Measurements from ENCODE around the gene GNAS. TPM values are rescaled to one million over a fixed set of nuclear protein-coding genes. Genes with fewer than 3 reads are reported as not detected.
A peak's percentile ranks its signal among the peaks of the same experiment; 100 is the strongest.

GNAS gene
- polyA plus RNA-seq, 4 donors: 1,952 to 2,271 (median 2,027) TPM

DNA sequence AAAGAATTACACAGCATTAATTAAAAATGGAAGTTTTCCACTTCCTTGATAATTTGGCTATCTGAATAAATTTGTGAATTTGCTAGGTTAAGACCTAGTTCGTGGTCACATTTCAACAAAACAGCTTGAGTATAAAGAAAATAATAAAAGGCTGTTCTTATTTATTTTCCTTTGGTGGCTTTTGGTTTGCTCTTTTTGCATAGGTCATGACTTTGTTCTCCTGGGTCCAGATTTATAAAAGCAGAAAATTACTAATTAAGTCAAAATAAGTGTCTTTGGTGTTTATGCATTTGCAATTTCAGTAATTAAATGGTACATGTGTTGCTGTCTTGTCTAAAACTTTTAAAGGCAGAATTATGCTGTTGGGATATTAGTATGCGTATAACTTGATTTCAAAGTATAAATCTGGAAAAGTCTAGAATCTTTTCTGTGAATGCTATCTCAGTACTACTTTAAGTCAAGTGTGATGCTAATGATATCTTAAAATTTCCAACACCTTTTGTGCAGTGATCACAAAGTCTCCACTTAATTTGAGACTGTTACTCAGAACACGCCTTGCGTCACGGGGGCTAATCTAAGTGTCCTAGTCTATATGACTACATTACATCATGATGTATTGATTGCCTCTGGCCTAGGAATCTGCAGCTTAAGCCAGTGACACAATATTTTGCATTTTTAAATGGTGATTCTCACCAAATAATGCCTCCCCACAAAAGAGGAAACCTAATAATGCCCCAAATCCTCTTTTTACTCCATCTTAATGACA lies 41.0 kb downstream of the GNAS start:
- no peak for DNase-seq (ENCODE audit: low read depth in 4 of 4, low spot score in 3 of 4)

DNA sequence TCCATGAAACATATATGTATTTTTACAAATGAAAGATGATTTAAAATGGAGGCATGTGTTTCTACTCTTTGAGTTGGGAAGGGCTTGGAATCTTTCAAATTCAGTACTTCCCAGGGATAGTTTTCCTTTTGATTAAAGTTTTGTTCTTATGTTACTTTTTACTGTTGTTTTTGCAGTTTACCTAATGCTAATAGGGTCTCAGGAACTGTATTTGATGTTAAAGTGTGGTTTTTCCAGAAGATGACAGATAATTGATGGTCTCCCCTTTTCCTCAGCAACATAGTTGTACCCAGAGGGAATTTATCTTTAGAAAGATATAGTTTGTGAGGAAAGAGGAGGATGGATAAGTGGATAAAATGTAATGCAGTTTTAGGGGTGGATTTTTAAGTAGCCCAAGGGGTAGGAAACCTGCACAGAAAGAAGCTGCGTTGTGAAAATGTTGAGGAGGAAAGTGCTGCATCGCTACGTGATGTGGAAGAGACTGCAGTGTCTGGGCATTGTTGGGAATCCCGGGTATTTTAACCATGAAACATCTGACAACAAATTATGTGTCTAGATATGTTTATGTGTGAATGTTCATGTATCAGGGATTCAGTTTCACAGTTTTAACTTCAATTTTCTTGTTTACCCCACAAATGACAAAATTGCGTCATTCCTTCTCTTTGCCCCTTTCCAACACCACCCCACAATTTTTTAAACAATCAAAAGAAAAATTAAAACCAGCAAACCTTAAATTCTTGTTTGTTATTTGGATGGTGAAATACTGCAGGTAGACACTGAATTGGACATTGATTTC lies 42.3 kb downstream of the GNAS start:
- DNase-seq (ENCODE audit: low read depth in 4 of 4, low spot score in 3 of 4): no peak

DNA sequence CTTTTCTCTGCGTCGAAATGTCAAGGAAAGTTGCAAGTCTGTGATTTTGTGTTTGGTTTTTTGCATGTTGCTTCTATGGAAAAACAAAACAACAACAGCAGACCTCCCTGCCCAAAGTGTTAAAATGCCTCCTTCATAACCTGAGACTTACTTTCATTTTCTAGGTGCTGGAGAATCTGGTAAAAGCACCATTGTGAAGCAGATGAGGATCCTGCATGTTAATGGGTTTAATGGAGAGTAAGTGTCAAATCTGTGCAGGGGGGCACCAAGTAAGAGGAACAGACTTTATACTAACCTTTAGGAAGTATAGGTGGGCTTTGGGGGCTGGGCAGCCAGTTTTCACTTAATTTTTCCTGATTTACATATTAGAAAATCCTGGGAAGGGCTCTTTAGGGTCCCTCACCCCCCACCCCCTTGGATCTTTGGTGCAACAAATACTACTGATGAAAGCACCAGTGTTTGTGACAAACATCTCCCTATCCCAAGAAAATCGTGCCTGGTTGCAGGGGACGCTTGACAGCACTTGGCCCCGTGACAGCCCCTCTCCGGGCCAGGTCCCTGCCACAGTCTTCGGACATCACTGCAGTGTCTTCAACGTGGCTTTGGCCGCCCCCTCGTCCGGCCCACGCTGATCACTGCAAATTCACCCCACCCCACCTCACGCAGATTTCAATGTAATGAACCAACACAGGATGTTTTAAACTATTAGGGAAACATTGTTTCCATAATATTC lies 43.1 kb downstream of the GNAS start:
- no peak for DNase-seq (ENCODE audit: low read depth in 4 of 4, low spot score in 3 of 4)

DNA sequence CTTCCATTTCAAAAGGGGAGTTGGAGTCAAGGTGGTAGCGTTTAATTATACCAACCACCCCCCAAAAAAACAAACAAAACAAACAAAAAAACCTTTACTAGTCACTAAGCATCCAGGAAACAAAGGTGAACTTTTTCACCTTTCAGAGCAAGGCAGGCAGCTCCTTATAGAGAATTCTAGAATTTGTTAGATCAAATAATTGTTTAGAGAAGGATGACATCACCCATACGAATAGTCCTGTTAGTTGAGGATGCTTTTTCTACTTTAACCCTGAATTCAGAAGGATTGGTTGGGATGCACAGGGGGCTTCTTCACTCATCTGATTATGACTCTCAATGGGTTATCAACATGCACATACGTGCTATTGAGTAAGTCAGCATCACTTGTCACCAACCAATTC lies 44.3 kb downstream of the GNAS start:
- no peak for DNase-seq (ENCODE audit: low read depth in 4 of 4, low spot score in 3 of 4)

DNA sequence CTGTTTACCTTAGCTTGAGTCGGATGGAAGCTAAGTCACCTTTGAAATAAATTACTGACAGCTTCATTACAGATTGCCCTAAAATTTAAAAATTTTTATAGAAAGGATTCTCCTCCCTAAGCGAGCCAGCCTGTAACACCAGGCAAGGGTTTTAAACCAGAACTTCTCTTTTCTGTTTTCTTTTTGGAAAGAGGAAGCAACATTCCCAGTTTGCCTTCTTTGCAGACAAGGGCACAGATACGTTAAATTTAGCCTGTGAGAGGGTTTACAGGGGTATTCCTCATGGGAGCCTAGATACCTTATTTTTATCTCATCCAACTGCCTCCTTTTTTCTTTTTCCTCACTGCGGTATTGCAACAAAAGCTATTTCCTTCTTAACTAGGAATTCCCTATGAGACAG lies 45.0 kb downstream of the GNAS start:
- DNase-seq (ENCODE audit: low read depth in 4 of 4, low spot score in 3 of 4): no peak

DNA sequence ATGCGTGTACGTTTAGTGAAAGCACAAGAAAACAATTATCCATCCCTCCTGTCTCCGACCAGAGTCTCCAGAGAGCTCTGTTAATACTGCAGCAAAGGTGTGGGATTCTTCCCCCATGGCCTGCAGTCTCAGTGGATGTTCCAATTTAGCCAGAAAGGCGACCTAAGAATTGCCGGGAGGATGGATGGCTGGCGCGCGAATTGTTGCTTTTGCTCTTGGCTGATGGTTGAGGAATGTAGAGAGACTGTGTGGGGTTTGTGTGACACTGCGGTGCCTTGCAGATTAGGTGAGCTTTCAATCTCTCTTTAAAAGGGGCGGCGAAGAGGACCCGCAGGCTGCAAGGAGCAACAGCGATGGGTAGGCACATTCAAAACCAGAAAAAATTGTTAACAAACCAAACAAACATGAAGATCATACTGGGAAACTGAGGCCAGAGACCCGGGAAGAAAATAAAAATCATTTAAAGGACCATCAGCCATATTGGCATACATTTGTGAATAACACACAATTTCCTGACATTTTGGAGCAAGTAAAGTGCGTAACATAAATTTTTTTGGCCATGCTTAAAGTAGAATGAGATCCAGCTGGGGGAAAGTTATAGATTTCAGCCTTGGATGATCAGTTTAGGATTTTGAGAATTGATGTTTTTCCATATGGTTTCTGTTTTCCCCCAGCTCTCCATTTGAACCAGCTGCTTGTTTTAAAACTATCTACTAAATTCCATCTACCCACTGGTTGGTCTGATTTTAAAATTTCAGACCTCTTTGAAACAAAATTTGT lies 46.3 kb downstream of the GNAS start:
- DNase-seq (ENCODE audit: low read depth in 4 of 4, low spot score in 3 of 4): no peak

DNA sequence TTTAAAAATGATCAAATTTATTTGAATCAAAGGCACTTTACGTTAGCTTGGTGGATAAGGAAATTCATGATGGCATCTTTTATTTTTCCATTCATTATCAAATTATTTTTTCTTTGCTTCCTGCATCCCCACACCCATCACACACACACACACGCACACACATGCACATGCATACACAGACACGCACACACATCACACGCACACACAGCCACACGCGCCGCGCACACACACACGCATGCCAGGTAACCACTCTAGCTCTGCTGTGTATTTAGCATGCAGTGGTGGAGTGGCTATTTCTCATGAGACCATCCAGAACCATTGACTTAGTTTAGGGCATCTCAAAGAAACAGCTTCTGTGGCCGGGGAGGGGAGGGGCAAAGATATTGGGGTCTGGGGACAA lies 47.0 kb downstream of the GNAS start:
- no peak for DNase-seq (ENCODE audit: low read depth in 4 of 4, low spot score in 3 of 4)

DNA sequence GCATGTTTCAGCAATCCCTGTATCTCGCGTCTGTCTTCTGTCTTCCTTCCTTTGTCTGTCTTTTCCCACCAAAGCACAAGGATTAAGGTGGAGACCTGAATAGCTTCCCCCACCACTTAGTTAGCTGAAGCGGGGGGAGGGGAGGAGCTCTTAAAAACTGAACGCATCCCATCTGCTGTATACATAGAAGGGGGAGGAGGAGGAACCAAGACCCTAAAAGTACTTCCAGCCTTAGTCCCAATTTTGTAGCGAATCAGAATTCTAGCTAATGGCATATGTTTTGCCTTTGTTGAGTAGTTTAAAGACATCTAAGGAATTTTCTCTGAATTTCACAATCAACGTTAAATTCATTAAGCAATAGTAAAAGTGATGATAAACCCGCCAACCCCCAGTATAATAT lies 47.9 kb downstream of the GNAS start:
- no peak for DNase-seq (ENCODE audit: low read depth in 4 of 4, low spot score in 3 of 4)

DNA sequence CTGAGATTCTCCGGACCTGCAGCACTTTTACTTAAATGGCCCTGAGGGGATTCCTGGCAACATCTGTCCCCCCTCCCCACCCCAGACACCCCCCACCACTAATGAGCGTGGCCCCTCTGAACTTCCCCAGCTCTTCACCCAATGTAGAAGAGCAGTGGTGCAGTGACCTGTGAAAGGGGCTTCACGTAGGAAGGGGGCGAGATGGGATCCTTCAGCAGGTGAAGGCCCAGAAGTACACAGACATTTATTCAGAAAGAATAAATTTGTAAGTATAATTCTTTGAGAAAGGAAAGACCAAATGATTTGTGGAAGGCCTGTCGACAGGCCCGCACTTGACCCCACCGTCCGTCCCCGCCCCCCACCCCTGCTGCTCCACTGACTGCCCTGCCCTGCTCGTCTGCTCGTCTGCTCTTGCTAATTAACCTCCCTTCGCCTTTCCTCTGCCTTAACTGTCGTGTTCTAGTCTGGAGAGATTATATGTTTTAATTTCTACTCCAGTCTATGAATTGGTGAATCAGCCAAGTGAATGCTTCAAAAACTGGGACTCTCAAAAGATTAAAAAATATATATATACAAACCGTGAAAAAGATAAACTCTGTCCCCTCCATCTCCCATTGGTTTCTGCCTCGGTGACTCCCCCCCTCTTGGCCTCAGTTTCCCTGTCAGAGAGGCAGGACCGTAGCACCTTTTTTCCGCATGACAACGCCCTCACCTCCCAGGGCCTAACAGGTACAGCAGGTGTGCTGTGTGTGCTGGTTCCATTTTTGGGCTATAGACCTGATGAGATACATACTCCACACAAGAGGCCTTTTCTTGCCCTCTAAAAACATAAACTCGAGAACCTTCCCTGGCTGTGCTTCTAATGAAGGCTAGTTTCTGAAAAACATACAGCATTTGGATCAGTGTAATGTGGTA lies 49.2 kb downstream of the GNAS start:
- no peak for DNase-seq (ENCODE audit: low read depth in 4 of 4, low spot score in 3 of 4)

DNA sequence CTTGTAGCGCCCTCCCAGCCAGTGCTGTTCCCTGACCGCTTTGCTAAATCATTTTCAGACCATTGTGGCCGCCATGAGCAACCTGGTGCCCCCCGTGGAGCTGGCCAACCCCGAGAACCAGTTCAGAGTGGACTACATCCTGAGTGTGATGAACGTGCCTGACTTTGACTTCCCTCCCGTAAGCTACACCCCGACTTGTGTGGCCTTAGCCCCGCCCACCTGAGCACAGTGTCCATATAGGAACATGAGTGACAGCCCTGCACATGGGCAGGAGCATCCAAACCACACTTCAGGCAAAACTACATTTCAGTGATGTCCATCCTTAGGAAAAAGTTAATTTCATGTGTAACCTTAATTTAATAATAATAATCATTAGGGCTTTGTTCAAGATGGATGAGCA lies 51.1 kb downstream of the GNAS start:
- no peak for DNase-seq (ENCODE audit: low read depth in 4 of 4, low spot score in 3 of 4)

DNA sequence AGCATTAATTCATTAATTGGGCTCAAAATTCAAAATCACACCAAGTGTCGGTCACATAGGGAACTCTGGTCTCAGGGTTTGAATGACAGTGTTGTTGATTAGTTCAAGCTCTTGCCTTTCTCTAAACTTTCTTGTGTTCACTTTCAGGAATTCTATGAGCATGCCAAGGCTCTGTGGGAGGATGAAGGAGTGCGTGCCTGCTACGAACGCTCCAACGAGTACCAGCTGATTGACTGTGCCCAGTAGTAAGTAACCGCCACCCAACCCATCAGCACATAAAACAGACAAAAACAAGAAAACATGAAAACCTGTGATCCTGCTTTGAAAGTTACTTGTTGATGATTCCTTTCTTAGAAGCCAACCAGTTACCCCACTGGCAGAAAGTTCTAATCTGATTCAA lies 52.7 kb downstream of the GNAS start:
- DNase-seq (ENCODE audit: low read depth in 4 of 4, low spot score in 3 of 4): no peak

DNA sequence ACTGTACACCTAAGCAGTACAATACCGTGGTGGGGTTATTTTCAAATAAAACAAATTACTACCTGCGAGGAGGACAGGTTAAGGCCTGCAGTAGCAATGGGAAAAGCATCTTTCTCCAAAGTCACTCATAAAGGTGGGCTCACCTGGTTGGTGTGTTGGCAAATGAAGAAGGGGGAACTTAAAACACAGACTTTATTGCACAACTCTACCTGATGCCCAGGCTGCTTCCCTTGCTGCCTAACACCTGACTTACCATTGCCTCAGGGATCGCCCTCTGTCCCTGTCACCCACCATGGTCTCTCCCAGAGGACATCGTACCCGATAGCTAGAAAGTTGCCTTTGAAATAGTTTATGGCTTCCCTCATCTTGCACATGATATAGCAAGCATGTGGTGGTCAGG lies 53.6 kb downstream of the GNAS start:
- no peak for DNase-seq (ENCODE audit: low read depth in 4 of 4, low spot score in 3 of 4)

DNA sequence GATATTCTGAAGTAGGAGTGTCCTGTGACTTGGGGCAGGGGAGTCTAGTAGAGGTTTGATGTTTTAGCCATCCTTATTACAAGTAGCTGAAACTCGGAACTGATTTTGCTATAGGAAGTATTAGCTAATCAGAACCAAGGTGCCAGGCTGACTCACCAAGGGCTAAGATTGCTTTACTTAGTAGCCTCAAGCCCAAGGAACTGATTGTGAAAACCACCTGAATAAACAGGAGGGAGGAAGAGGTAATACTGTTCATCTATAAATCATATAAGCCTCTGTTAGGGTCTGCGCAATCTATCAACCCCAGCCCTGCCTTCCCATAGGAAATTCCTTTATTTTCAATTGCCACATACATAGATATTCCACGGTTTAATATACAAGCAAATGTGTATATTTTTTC lies 54.4 kb downstream of the GNAS start:
- no peak for DNase-seq (ENCODE audit: low read depth in 4 of 4, low spot score in 3 of 4)

DNA sequence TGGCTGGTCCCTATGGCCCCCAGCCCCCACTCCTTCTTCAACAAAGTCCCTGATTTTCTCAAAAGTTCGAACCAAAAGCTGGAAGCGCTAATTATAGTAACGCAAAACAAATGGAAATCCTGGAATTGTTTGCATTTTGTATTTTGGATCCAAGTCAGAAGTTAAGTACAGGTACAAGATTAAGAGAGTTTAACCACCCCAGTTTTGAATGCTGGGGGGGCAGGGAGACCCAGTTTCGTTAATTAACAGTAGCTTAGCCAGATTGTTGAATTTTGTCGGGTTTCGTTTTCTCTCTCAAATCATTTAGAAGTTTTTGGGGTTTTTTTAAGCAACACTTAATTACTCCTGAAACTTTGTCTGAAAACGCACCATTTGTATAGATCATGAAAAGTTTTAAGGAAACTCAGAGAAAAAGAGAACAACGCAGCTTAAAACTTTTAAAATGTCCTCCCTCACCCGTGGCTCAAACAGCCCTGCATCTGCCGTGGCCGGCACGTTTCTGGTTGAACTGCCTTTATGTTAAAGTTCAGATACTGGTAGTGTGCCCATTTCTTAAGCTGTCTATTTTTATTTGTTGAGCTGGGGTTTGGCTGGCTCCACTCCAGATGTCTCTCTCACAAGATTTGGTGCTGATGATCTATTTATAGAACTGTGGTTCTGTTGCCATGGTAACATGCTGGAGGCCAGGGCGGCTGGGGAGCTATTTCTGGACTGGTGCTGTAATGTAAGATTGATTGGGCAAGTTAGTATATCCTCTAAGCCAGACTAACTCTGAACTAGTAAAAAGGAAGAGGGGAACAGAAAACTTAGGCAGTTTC lies 55.0 kb downstream of the GNAS start:
- peak; percentile 79 to 86 (median 84) for DNase-seq (ENCODE audit: low read depth in 4 of 4, low spot score in 3 of 4)

DNA sequence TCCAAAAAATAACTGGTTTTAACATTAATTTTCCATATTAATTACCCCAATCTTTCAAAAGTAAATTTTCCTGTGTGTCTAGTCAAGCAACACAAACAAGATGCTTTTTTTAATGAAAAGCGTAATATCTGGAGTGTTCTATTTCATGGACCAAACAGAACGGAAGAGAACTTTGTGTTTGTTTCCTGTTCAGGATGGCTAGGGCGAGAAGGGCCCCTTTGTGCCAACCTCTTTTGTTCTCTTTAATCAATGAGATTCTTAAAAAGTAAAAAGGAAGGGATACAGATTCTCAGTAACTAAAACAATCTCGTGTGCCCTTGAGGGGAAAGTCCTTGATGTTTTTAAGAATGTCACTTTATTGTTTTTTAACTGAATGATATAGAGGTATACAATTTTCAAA lies 55.7 kb downstream of the GNAS start:
- no peak for DNase-seq (ENCODE audit: low read depth in 4 of 4, low spot score in 3 of 4)

DNA sequence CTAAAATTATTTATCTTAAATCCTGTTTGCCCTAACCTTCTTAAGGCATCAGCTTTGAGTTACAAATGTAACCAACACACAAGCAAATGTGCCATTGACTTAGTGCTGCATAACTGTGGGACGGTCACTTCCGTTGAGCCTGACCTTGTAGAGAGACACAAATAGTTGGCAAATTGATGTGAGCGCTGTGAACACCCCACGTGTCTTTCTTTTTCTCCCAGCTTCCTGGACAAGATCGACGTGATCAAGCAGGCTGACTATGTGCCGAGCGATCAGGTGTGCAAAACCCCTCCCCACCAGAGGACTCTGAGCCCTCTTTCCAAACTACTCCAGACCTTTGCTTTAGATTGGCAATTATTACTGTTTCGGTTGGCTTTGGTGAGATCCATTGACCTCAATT lies 56.4 kb downstream of the GNAS start:
- no peak for DNase-seq (ENCODE audit: low read depth in 4 of 4, low spot score in 3 of 4)

DNA sequence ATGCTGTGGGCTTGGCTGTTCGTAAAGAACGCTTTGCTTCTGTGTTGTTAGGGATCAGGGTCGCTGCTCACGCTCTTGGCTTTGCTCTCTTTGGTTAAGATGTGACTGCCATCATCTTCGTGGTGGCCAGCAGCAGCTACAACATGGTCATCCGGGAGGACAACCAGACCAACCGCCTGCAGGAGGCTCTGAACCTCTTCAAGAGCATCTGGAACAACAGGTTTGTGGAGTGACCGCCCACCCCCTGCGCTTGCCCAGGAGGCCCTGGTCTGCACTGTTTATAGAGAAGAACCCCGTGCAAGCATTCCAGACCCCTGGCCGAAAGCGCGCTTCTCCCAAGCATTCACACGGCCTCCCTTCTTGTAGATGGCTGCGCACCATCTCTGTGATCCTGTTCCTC lies 57.1 kb downstream of the GNAS start:
- DNase-seq (ENCODE audit: low read depth in 4 of 4, low spot score in 3 of 4): no peak

DNA sequence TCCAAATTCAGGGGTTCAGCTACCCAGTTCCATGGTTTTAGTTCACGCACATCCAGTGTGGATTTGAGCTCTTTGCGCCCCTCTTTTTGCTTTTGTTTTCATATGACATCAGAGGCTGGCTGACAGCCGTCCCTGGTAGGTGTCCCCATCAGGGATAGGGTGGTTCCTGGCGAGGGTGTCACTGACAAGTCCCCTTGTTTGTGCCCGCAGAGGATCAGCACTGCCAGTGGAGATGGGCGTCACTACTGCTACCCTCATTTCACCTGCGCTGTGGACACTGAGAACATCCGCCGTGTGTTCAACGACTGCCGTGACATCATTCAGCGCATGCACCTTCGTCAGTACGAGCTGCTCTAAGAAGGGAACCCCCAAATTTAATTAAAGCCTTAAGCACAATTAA lies 58.0 kb downstream of the GNAS start:
- no peak for DNase-seq (ENCODE audit: low read depth in 4 of 4, low spot score in 3 of 4)

DNA sequence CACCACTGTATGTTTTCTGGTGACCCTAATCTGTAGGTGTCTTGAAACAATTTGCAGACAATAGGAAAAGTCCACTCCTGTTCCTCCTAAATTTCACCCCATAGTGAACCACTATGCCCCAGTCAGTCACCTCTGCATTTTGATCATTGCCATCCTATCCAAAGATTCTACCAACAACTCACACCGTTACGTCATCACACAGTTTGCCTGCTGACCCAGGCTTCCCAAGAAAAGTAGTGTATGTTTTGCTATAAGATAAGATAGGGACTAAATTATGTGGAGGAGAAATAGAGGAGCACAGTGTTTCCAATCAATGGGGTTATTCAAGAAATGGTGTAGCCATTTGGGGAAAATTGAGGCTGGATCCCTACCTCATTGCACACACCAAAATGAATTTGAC lies 58.8 kb downstream of the GNAS start:
- DNase-seq (ENCODE audit: low read depth in 4 of 4, low spot score in 3 of 4): no peak
